TTC549 (cell line): ENCODE measurements around the gene MRM3.
"Not testable (repeated sequence)": the region's sequence is repeated elsewhere in the genome, so short reads cannot be mapped to it uniquely, and the experiment has no call there.

Experiments used
- FAIRE-seq: peaks from 2 replicates; lab custom pipeline; 2012; peaks lifted over from hg19 to GRCh38; lab: Jason Lieb, UNC

Gene MRM3

DNA sequence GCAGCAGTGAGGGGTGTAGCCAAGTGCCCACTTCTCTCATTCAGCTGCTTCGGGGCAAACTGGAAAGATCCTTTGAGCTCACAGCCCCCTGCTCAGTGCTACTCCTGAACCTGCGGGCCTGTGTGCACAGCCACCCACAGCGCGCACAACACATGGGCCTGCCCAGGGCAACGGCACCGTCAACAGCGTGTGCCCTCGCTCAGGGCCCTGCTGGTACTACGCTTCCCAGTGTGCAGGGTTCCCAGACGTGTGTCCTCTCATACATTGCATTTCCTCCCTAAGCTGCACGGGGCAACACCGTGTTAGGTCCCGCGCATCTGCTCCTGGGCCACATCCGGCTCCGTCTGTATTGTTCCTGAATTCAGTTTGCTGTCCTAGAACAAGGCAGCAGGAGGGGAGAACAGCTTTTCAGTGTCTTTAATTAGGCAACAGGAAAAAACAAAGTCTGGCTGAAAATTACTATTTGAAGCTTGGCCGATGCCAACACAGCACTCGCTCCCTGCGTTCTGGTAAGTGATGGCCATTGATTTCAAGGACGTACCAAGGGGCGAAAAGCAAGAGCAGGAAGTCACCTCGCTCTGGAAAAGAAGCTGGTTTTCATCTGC, 15.2 kb downstream of the MRM3 start:
- FAIRE-seq: no peak

GRCh38 chr17:798246-798645, 16.1 kb downstream of the MRM3 start:
- FAIRE-seq: no peak

DNA sequence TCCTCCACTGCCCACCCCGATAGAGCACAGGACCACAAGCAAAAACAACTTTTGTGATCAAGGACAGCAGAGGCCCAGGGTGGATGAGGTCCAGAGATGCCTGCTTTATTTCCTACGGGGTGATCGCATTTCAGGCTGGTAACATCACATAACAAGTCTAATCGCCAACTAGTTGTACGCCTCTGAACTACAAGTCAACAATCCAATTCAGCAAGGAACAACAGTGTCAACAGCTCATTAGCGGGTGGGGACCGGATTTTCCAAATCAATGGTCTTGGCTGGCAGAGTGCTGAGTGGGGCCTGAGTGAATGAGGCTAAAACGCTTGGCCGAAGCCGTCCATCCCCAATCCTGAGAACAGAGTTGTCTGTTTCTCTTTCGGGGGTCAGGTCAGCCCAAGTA, 17.1 kb downstream of the MRM3 start:
- no peak for FAIRE-seq

GRCh38 chr17:800446-801242, 18.5 kb downstream of the MRM3 start:
- FAIRE-seq: no peak

DNA sequence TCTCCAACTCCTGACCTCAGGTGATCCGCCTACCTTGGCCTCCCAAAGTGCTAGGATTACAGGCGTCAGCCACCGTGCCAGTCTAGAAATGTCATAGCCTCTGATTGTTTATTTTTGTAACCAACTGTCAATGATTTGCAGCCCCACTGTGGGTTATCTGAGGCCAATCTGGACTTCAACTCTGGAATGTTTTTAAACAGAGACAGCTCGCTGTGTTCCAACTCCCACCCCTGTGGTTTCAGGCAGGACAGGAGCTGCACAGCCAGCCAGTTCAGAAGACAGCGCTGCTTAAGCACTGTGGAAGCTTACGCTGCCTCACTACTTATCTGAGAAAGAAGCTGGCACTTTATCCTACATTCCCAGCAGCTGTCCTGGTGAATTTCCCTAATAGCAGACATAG, 19.5 kb downstream of the MRM3 start:
- FAIRE-seq: no peak

DNA sequence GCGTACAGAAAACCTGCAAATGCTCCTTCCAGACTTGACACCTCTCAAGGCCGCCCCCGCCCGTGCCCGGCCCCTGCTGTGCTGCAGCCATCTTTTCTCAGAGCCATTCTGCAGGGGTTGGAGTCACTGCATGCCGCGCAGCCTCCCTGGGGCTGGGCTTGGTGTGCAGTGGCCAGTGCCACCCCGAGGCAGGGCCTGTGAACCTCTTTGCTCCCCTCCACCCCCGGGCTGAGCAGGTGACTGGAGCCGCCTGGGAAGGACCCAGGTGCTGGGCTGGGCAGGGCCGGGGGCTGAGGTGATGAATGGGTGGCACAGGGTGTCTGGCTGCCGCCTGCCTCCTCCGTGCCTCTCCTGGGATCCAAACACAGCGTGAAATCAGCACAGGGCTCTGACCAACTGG, 20.3 kb downstream of the MRM3 start:
- no peak for FAIRE-seq

GRCh38 chr17:802901-803881, 21.0 kb downstream of the MRM3 start:
- FAIRE-seq: no peak

GRCh38 chr17:804541-805435, 22.6 kb downstream of the MRM3 start:
- no peak for FAIRE-seq

DNA sequence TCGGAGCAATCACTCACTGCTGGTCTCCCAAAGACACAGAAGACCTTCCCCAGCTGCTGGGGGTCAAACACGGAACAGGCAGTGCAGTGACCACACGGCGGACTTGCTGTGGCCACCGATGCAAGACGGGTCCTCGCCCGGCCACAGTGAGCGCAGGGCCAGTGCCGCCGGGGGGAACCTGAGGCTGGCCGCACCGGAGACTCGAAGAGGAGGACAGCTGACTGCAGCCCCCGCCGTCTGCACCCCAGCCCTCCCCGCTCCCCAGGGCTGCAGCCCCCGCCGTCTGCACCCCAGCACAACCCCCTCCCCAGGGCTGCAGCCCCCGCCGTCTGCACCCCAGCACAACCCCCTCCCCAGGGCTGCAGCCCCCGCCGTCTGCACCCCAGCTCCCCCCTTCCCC, 23.7 kb downstream of the MRM3 start:
- not testable (repeated sequence) for FAIRE-seq

DNA sequence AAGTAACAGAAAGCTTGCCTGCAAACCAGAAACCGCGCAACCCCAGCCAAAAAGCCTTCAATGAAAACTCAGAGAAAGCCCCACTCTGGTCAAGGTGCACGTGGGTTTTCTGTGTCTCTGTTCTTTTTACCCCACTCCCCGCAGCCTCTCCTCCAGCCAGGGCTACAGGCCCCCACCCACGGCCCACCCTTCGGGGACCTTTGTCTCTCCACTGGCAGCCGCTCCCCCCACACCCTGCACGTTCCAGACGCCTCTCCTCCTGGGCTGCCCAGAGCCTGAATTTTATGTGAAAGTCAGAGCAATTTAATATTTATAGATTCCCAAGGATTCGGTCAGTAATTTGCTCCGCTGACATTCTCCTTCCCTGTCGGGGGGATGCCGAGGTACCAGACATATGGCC, 24.2 kb downstream of the MRM3 start:
- FAIRE-seq: no peak

- FAIRE-seq: no peak
Observed at GRCh38 chr17:806781-807522, 24.8 kb downstream of the MRM3 start.

DNA sequence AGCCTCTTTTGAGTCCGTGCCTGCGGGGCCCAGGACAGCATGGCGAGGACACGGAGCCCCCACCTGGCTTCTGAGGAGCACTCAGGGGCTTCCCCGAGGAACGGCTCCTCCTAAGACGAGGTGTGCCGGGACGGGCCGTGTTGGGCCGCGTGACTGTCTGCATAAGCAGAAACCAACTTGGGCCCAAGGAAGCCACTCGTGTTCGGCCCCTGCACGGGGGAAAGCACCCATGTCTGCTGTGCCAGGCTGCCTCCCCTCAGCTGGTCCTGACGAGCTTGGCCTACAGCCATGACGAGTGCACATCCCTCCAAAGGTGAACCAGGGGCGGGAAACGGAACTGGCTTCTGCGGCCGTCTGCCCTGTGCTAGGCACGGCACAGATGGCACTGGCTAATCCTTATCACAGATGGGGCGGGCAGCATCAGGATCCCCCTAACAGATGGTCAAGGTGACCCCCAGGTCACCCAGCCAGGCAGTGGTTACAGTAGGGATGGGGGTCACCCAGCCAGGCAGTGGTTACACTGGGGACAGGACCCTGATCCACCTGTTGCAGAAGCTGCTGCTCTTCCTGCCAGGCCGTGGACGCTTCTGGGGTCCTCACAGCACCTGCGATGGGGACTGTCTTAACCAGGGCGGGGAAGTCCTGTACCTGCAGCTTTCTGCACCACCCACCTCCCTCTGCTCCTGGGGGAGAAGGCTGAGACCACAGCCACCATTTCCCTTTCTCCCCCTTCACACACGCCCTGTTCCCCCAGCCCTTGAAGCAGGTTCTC, 25.6 kb downstream of the MRM3 start:
- FAIRE-seq: no peak

- no peak for FAIRE-seq
Observed at GRCh38 chr17:811051-811784, 29.1 kb downstream of the MRM3 start.

GRCh38 chr17:812638-813204, 30.6 kb downstream of the MRM3 start:
- FAIRE-seq: no peak

DNA sequence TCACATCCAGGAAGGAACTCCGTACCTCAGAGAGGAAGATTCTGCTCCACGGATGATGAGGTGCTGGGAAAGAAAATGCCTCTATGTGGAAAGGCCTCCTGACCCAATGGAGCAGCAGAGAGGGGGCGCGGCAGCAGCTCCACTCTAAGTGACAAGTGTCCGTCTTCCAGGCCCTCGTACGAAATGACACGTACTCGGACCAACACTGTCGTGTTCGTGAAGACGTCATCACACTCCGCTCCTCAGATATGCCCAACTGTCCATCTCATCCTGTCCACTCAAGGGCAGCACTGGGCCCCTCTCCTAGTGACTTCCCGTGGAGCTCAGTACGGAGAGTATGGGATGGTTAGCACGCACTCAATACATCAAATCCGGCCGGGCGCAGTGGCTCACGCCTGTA, 32.2 kb downstream of the MRM3 start:
- no peak for FAIRE-seq

- no peak for FAIRE-seq
Observed at GRCh38 chr17:819251-819650, 37.1 kb downstream of the MRM3 start.

GRCh38 chr17:823501-823902, 41.3 kb downstream of the MRM3 start:
- no peak for FAIRE-seq

GRCh38 chr17:824378-824777, 42.2 kb downstream of the MRM3 start:
- no peak for FAIRE-seq

DNA sequence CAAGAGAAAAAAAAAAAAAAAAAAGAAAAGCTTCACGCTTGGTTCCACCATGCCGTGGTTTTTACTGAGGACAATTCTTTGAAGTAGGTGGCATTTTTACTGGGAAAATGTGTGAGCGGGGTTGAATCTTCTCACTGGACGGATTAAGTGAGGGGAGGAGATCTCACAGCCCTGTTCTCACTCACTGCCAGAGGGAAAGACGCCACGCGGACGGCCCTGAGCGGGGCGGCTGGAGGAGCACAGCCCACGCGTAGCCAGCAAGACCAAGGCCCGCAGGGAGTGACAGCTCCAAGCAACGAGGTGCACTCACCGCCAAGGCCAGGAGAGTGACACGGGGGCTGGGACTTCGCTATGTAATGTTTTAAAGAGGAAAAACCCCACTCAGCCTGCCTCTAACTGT, 43.1 kb downstream of the MRM3 start:
- no peak for FAIRE-seq
